CD4-positive, alpha-beta T cell treated with Interleukin-2 at 100 ng/mL for 4 hours (primary cell): Measurements from ENCODE around the gene CISTR.

ENCODE experiments used
- DNase-seq: peaks from one replicate; pipeline ENCODE4 v3.0.0-alpha.2; 2020; ENCODE audit warnings: low spot score

CISTR gene

GRCh38 chr12:53743266-53744129 lies 8.3 kb downstream of the CISTR start:
- peak; percentile 69 for DNase-seq

- no peak for DNase-seq
Measured at GRCh38 chr12:53740130-53740491, 11.7 kb downstream of the CISTR start.

GRCh38 chr12:53739214-53740129 lies 12.3 kb downstream of the CISTR start:
- no peak for DNase-seq

GRCh38 chr12:53738406-53739213 lies 13.2 kb downstream of the CISTR start:
- peak; percentile 22 for DNase-seq

- DNase-seq, result no peak
Measured at GRCh38 chr12:53737951-53738405, 13.8 kb downstream of the CISTR start.

GRCh38 chr12:53737093-53737808 lies 14.5 kb downstream of the CISTR start:
- DNase-seq, result no peak

GRCh38 chr12:53736592-53736991 lies 15.2 kb downstream of the CISTR start:
- no peak for DNase-seq

GRCh38 chr12:53735556-53735955 lies 16.2 kb downstream of the CISTR start:
- no peak for DNase-seq

- DNase-seq, result no peak
Measured at GRCh38 chr12:53734425-53734824, 17.4 kb downstream of the CISTR start.

- no peak for DNase-seq
Measured at GRCh38 chr12:53733807-53734200, 18.0 kb downstream of the CISTR start.

- DNase-seq, result no peak
Measured at GRCh38 chr12:53733051-53733806, 18.6 kb downstream of the CISTR start.

- DNase-seq, result no peak
Measured at GRCh38 chr12:53729644-53730043, 22.1 kb downstream of the CISTR start.

- no peak for DNase-seq
Measured at GRCh38 chr12:53728206-53728605, 23.6 kb downstream of the CISTR start.

- peak; percentile 97 for DNase-seq
Measured at GRCh38 chr12:53727310-53728041, 24.3 kb downstream of the CISTR start, which contains the start of gene CALCOCO1. Gene CALCOCO1, minus strand, starts transcription at chr12:53727452. Its CDS starts 2,210 bp downstream, at chr12:53725242.

GRCh38 chr12:53726946-53727309 lies 24.9 kb downstream of the CISTR start:
- DNase-seq, result no peak

GRCh38 chr12:53726341-53726740 lies 25.4 kb downstream of the CISTR start:
- DNase-seq, result no peak

- DNase-seq, result no peak
Measured at GRCh38 chr12:53725824-53726223, 26.0 kb downstream of the CISTR start.

- no peak for DNase-seq
Measured at GRCh38 chr12:53722450-53723041, 29.2 kb downstream of the CISTR start.

- no peak for DNase-seq
Measured at GRCh38 chr12:53720946-53721345, 30.8 kb downstream of the CISTR start.
